Breast epithelium (tissue), 4 donors: ENCODE results near the gene APBA3. TPM values are rescaled to one million over a fixed set of nuclear protein-coding genes. Genes with fewer than 3 reads are reported as not detected.
A peak's percentile ranks its signal among the peaks of the same experiment; 100 is the strongest.

Source experiments
- DNase-seq, 2 donors: peaks; one replicate each; pipeline ENCODE4 v3.0.0-alpha.2; 2019; ENCODE audit warnings: low spot score in 2 of 2
- H3K27ac ChIP-seq, 2 donors: fragments of 200-600 bp; sonication (generic) in 1 of 2; one replicate each; pipeline ENCODE4 v1.5.1; 2016 to 2019; ENCODE audit warnings: mild to moderate bottlenecking in 1 of 2
- H3K27me3 ChIP-seq, 2 donors: fragments of 200-600 bp; sonication (generic) in 1 of 2; one replicate each; pipeline versions ENCODE4 v1.5.1 to v1.6.0; 2017 to 2019; ENCODE audit warnings: control low read depth in 1 of 2, mild to moderate bottlenecking in 1 of 2
- H3K36me3 ChIP-seq: fragments of 200-600 bp; one replicate; pipeline ENCODE4 v1.5.1; 2019
- H3K4me1 ChIP-seq, 2 donors: fragments of 200-600 bp; sonication (generic); one replicate each; pipeline ENCODE4 v1.5.1; 2016 to 2019; ENCODE audit warnings: control low read depth in 1 of 2
- H3K4me3 ChIP-seq, 3 donors: fragments of 200-600 bp; sonication (generic); 1 replicate in 2 of 3; 2 replicates in 1 of 3; pipeline ENCODE4 v1.5.1; 2016 to 2019; ENCODE audit warnings: mild to moderate bottlenecking in 3 of 3, moderate library complexity in 2 of 3
- H3K9me3 ChIP-seq, 2 donors: fragments of 200-600 bp; sonication (generic) in 1 of 2; one replicate each; pipeline ENCODE4 v1.5.1; 2016 to 2019; ENCODE audit warnings: control low read depth in 1 of 2
- CTCF ChIP-seq, 3 donors: fragments of 450-650 bp; IDR thresholded peaks; one replicate each; pipeline ENCODE4 v1.5.1; 2016 to 2017; ENCODE audit warnings: antibody characterized with exemption in 3 of 3, mild to moderate bottlenecking in 3 of 3, moderate library complexity in 3 of 3
- POLR2A ChIP-seq: fragments of 450-650 bp; IDR thresholded peaks from one replicate; pipeline ENCODE4 v1.6.1; 2016; ENCODE audit warnings: antibody characterized with exemption, mild to moderate bottlenecking, moderate library complexity
- POLR2AphosphoS5 ChIP-seq, 3 donors: sonication (generic); formaldehyde crosslinking; IDR thresholded peaks; one replicate each; pipeline ENCODE4 v1.6.1; 2017; ENCODE audit warnings: antibody characterized with exemption in 3 of 3
- intact Hi-C: fragments of 100-400 bp; cut with DNase I; formaldehyde crosslinking; loops from one replicate; pipeline ENCODE4 v1.15.1; 2023; ENCODE audit warnings: low total_unique reads
- total RNA-seq, 3 donors: library from RNA; depleted of rRNA; stranded (reverse); fragments of >200 nt; gene quantifications; one replicate each; pipeline ENCODE4 v1.1.0, GENCODE V29; 2016

Gene APBA3
- total RNA-seq, 3 donors from 2014 or later: 24.0 to 24.9 (median 24.6) TPM

GRCh38 chr19:3773814-3774515, 12.5 kb upstream of the APBA3 start:
- intact Hi-C loops: no loop called here
- H3K4me3 ChIP-seq: no peak overlapping the region
- H3K27me3 ChIP-seq: peaks cover 0 to 12% of the 10 kb centered on the region in 2 donors

GRCh38 chr19:3771906-3772455, 10.5 kb upstream of the APBA3 start, which contains the start of gene RAX2:
RAX2 (minus strand) TSS chr19:3772228; CDS start chr19:3771742, 486 bp downstream.
- H3K36me3 ChIP-seq: peaks cover 5% of the 10 kb centered on the region
- TF ChIP-seq CTCF (IDR thresholded peaks at IDR 0.05): no peak
- no peak for TF ChIP-seq POLR2AphosphoS5 (IDR thresholded peaks at IDR 0.05)
- no peak for TF ChIP-seq POLR2A
- H3K27me3 ChIP-seq: no peaks in the 10 kb centered on the region
- intact Hi-C loops: no loop called here
- no peak within 1 kb of the TSS for H3K4me3 ChIP-seq
- no peaks in the 10 kb centered on the region for H3K4me1 ChIP-seq
- H3K27ac ChIP-seq: no peak within 1 kb of the TSS
- DNase-seq: no peak
- H3K9me3 ChIP-seq: no peaks in the 10 kb centered on the region

More at GRCh38 chr19:3773814-3774515, 12.5 kb upstream of the APBA3 start:
- H3K36me3 ChIP-seq: no peaks in the 10 kb centered on the region
- no peak overlapping the region for H3K27ac ChIP-seq
- no peak for TF ChIP-seq POLR2AphosphoS5 (IDR thresholded peaks at IDR 0.05)
- TF ChIP-seq CTCF (IDR thresholded peaks at IDR 0.05): no peak
- no peak for TF ChIP-seq POLR2A
- H3K9me3 ChIP-seq: no peaks in the 10 kb centered on the region
- no peak for DNase-seq
- no peaks in the 10 kb centered on the region for H3K4me1 ChIP-seq

GRCh38 chr19:3771000-3771905, 9.8 kb upstream of the APBA3 start:
- intact Hi-C loops: no loop called here
- Histone ChIP-seq H3K27ac (peak overlapping the region in 1 of 2 donors; percentile 19), H3K4me1 (no peaks in the 10 kb centered on the region)

GRCh38 chr19:3770136-3770999, 8.9 kb upstream of the APBA3 start:
- TF ChIP-seq POLR2A: no peak
- TF ChIP-seq CTCF (IDR thresholded peaks at IDR 0.05): no peak
- TF ChIP-seq POLR2AphosphoS5 (IDR thresholded peaks at IDR 0.05): no peak
- intact Hi-C loops: no loop called here
- Histone ChIP-seq H3K27me3 (no peaks in the 10 kb centered on the region), H3K9me3 (no peaks in the 10 kb centered on the region), H3K4me3 (peak overlapping the region in 2 of 3 donors; percentile 13 to 33), H3K36me3 (peaks cover 6% of the 10 kb centered on the region), H3K27ac (peak overlapping the region in 1 of 2 donors; percentile 19), H3K4me1 (no peaks in the 10 kb centered on the region)
- no peak for DNase-seq

More at GRCh38 chr19:3771000-3771905, 9.8 kb upstream of the APBA3 start:
- DNase-seq: no peak
- H3K9me3 ChIP-seq: no peaks in the 10 kb centered on the region
- peaks cover 6% of the 10 kb centered on the region for H3K36me3 ChIP-seq
- peak overlapping the region in 2 of 3 donors; percentile 13 to 33 for H3K4me3 ChIP-seq
- TF ChIP-seq POLR2A (no peak), POLR2AphosphoS5 (IDR thresholded peaks at IDR 0.05) (no peak), CTCF (IDR thresholded peaks at IDR 0.05) (no peak)
- no peaks in the 10 kb centered on the region for H3K27me3 ChIP-seq
